ENCODE measurements around the gene DTX4.

GRCh38 chr11:59204746-59205145 lies 32.8 kb downstream of the DTX4 start:
- TF ChIP-seq CTCF (IDR thresholded peaks at IDR 0.05) = no peak
- no peak for TF ChIP-seq POLR2AphosphoS5 (IDR thresholded peaks at IDR 0.05)
- TF ChIP-seq EP300 (IDR thresholded peaks at IDR 0.05) = no peak
- no peak for TF ChIP-seq POLR2A (IDR thresholded peaks at IDR 0.05)
